Progenitor cell of endocrine pancreas (in vitro differentiated cells): ENCODE results near the gene ROBO2. TPM values are rescaled to one million over a fixed set of nuclear protein-coding genes. Genes with fewer than 3 reads are reported as not detected.

ENCODE experiments used
- DNase-seq: peaks from one replicate; pipeline ENCODE4 v3.0.0; 2021; ENCODE audit warnings: low spot score; ENCODE audit not compliant: unreplicated experiment
- H3K27ac Mint-ChIP-seq: 2 replicates; pipeline ENCODE4 v1.8.0; 2021; ENCODE audit warnings: mild to moderate bottlenecking, moderate library complexity, mixed read lengths
- H3K27me3 Mint-ChIP-seq: 2 replicates; pipeline ENCODE4 v1.8.0; 2021; ENCODE audit warnings: mixed read lengths
- H3K36me3 Mint-ChIP-seq: 2 replicates; pipeline ENCODE4 v1.8.0; 2022; ENCODE audit warnings: mixed read lengths; ENCODE audit not compliant: insufficient read depth
- H3K4me1 Mint-ChIP-seq: 2 replicates; pipeline ENCODE4 v1.8.0; 2021; ENCODE audit warnings: low read depth, mixed read lengths
- H3K4me3 Mint-ChIP-seq: 2 replicates; pipeline ENCODE4 v1.8.0; 2021; ENCODE audit warnings: low read depth, mild to moderate bottlenecking, moderate library complexity, mixed read lengths
- H3K9me3 Mint-ChIP-seq: 2 replicates; pipeline ENCODE4 v1.8.0; 2021; ENCODE audit warnings: low read depth, mixed read lengths
- CTCF ChIP-seq: fragments of 200-600 bp; sonication (generic); IDR thresholded peaks from one replicate; pipeline ENCODE4 v1.5.0; 2021; ENCODE audit warnings: antibody characterized with exemption, mild to moderate bottlenecking; ENCODE audit not compliant: unreplicated experiment
- total RNA-seq: library from RNA; stranded (reverse); gene quantifications from 2 replicates; pipeline ENCODE4 v1.2.1, GENCODE V29; 2021

Gene ROBO2
- total RNA-seq, 1 donor from 2014 or later: 75.2 TPM

GRCh38 chr3:77158730-77159581 is 119.1 kb downstream of the ROBO2 start:
- Mint-ChIP-seq H3K36me3 (peaks cover 4% of the 10 kb centered on the region), H3K9me3 (peaks cover 1% of the 10 kb centered on the region), H3K27ac (no peak overlapping the region), H3K4me3 (no peak overlapping the region), H3K27me3 (no peaks in the 10 kb centered on the region), H3K4me1 (peaks cover 2% of the 10 kb centered on the region)
- DNase-seq: no peak
- TF ChIP-seq CTCF: peak; percentile 38

- no peak for TF ChIP-seq CTCF
- Mint-ChIP-seq H3K4me1 (no peaks in the 10 kb centered on the region), H3K27ac (no peak overlapping the region), H3K4me3 (no peak overlapping the region), H3K9me3 (peaks cover 2% of the 10 kb centered on the region), H3K36me3 (peaks cover 5% of the 10 kb centered on the region), H3K27me3 (no peaks in the 10 kb centered on the region)
- DNase-seq: no peak
These were observed 121.1 kb downstream of the ROBO2 start for GRCh38 chr3:77160931-77161497.

- no peak for DNase-seq
- Mint-ChIP-seq H3K36me3 (peaks cover 1% of the 10 kb centered on the region), H3K4me1 (peaks cover 32% of the 10 kb centered on the region), H3K4me3 (no peak overlapping the region), H3K9me3 (no peaks in the 10 kb centered on the region), H3K27me3 (no peaks in the 10 kb centered on the region), H3K27ac (no peak overlapping the region)
- TF ChIP-seq CTCF: no peak
These were observed 129.9 kb downstream of the ROBO2 start for GRCh38 chr3:77169823-77170222.

GRCh38 chr3:77171026-77171425 is 131.1 kb downstream of the ROBO2 start:
- peaks cover 7% of the 10 kb centered on the region for H3K27me3 Mint-ChIP-seq
- no peak overlapping the region for H3K4me3 Mint-ChIP-seq
- TF ChIP-seq CTCF: no peak
- peaks cover 2% of the 10 kb centered on the region for H3K36me3 Mint-ChIP-seq
- no peak overlapping the region for H3K27ac Mint-ChIP-seq
- H3K4me1 Mint-ChIP-seq: peaks cover 38% of the 10 kb centered on the region
- no peak for DNase-seq
- no peaks in the 10 kb centered on the region for H3K9me3 Mint-ChIP-seq

- H3K27ac Mint-ChIP-seq: peak overlapping the region; percentile 76
- peaks cover 31% of the 10 kb centered on the region for H3K4me1 Mint-ChIP-seq
- no peak for TF ChIP-seq CTCF
- peak overlapping the region; percentile 50 for H3K4me3 Mint-ChIP-seq
- peaks cover 2% of the 10 kb centered on the region for H3K36me3 Mint-ChIP-seq
- peaks cover 7% of the 10 kb centered on the region for H3K27me3 Mint-ChIP-seq
- DNase-seq: no peak
- no peaks in the 10 kb centered on the region for H3K9me3 Mint-ChIP-seq
These were observed 139.9 kb downstream of the ROBO2 start for GRCh38 chr3:77179762-77180161.
